ENCODE results near the gene DIP2C. TPM values are rescaled to one million over a fixed set of nuclear protein-coding genes. Genes with fewer than 3 reads are reported as not detected.

DIP2C gene
- total and polyA plus RNA-seq, 2 donors (not counting 1 experiment from before 2014, with no cell fraction given) = 1.3 to 1.9 TPM

DNA sequence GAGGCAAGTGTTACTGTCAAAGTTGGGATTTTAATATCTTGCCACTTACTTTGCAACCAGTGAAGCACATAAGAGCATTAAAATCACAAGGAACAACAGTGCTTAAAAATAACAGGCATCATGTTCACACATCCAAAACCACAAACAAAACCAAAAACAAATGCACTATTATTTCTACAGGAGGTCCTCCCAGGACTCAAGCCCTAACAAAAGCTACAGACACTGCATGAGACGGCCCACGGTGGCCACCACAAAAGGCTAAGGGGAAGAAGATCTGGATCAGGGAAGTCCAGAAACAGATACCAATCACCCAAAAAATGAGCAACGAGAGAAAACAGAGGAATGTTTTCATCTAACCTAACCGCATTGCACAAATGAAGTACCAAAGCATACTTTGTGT is 395.8 kb downstream of the DIP2C start:
- Histone ChIP-seq H3K9ac (ENCODE audit: low read length) (no peak overlapping the region), H2AFZ (ENCODE audit: insufficient read depth, low read depth, low read length, poor library complexity, severe bottlenecking) (no peak overlapping the region), H3K9me3 (ENCODE audit: control extremely low read depth in 1 of 3, control insufficient read depth in 2 of 3, insufficient read depth in 1 of 3, low read length in 2 of 3) (peaks cover 0 to 3% (median 0%) of the 10 kb centered on the region in 3 donors), H3K4me1 (ENCODE audit: control insufficient read depth in 2 of 2, insufficient read depth in 2 of 2, low read length in 2 of 2) (peaks cover 5 to 23% of the 10 kb centered on the region in 2 donors), H3K27ac (ENCODE audit: low read length in 2 of 2) (no peak overlapping the region), H3K36me3 (replicated peaks in 1 of 2; ENCODE audit: control extremely low read depth in 1 of 2, control insufficient read depth in 1 of 2, extremely low read depth in 1 of 2, insufficient read depth in 2 of 2, low read length in 1 of 2) (peaks cover 0 to 2% of the 10 kb centered on the region in 2 experiments), H3K4me3 (ENCODE audit: control extremely low read depth in 1 of 5, extremely low read depth in 1 of 5, insufficient read depth in 1 of 5, low read depth in 2 of 5, low read length in 4 of 5) (no peak overlapping the region), H4K20me1 (ENCODE audit: control insufficient read depth, insufficient read depth, low read length, poor library complexity, severe bottlenecking) (no peaks in the 10 kb centered on the region), H3K27me3 (replicated peaks in 1 of 4; ENCODE audit: control extremely low read depth in 1 of 4, control insufficient read depth in 3 of 4, insufficient read depth in 4 of 4, low read length in 3 of 4) (no peaks in the 10 kb centered on the region), H3K4me2 (replicated peaks; ENCODE audit: low read depth, low read length, poor library complexity, severe bottlenecking) (no peak overlapping the region), H3K79me2 (ENCODE audit: control insufficient read depth, insufficient read depth, low read length) (no peaks in the 10 kb centered on the region)
- intact Hi-C loops (cut with micrococcal nuclease) = no loop called here
- no peaks in the 10 kb centered on the region for H3K9me3 Mint-ChIP-seq (ENCODE audit: insufficient read depth)
- H3K27me3 Mint-ChIP-seq = peaks cover 6% of the 10 kb centered on the region
- no peak overlapping the region for H3K4me3 Mint-ChIP-seq
- peaks cover 38% of the 10 kb centered on the region for H3K4me1 Mint-ChIP-seq
- TF ChIP-seq, protein P1, sequence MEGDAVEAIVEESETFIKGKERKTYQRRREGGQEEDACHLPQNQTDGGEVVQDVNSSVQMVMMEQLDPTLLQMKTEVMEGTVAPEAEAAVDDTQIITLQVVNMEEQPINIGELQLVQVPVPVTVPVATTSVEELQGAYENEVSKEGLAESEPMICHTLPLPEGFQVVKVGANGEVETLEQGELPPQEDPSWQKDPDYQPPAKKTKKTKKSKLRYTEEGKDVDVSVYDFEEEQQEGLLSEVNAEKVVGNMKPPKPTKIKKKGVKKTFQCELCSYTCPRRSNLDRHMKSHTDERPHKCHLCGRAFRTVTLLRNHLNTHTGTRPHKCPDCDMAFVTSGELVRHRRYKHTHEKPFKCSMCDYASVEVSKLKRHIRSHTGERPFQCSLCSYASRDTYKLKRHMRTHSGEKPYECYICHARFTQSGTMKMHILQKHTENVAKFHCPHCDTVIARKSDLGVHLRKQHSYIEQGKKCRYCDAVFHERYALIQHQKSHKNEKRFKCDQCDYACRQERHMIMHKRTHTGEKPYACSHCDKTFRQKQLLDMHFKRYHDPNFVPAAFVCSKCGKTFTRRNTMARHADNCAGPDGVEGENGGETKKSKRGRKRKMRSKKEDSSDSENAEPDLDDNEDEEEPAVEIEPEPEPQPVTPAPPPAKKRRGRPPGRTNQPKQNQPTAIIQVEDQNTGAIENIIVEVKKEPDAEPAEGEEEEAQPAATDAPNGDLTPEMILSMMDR (IDR thresholded peaks at IDR 0.05) = no peak
- no peak for TF ChIP-seq EZH2 (IDR thresholded peaks at IDR 0.05; ENCODE audit: borderline replicate concordance, insufficient read depth, low read depth, low read length, poor library complexity, severe bottlenecking)
- ChIA-PET POLR2A (no interaction called here), CTCF (no interaction called here)
- 65% methylated on average over 4 of the region's 4 CpGs for WGBS (ENCODE audit: insufficient coverage)
- DNase-seq = no peak
- H3K27ac Mint-ChIP-seq = no peak overlapping the region
- ATAC-seq (ENCODE audit: low read depth) = no peak

DNA sequence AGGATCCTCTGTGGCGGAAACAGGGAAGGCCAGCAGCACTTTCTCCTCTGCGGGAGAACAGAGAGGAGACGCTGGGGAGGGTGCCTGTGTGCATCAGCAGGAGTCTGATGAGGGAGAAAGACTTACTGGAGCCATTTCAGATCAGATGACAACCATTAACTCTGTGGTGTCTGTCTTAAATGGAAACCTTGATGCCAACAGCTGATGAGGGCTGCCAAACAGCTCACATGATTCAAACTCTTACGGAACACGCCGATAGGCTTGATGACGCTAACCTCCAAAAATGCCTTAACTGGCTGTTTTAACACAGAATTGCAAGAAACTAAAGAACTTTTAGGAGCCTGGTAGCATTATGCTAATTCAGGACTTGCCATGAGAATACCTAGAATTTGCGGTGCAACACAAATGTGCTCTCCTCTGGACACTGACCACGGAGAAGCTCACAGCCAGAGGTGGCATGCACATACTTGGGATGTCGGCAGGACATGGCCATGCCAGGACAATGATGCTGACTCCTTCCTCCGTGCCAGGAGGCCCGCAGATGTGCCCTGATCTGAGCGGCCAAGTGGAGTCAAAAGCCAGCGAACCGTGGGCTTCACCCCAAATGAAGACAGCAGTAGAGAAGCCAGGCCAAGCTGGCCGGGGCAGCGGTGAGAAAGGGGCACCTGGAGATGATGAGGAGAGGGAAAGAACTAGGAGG is 399.3 kb downstream of the DIP2C start:
- ChIA-PET CTCF (no interaction called here), POLR2A (no interaction called here)
- DNase-seq (no peak), ATAC-seq (ENCODE audit: low read depth) (no peak)
- Histone ChIP-seq H3K4me1 (ENCODE audit: control insufficient read depth in 2 of 2, insufficient read depth in 2 of 2, low read length in 2 of 2) (peaks cover 5 to 19% of the 10 kb centered on the region in 2 donors), H4K20me1 (ENCODE audit: control insufficient read depth, insufficient read depth, low read length, poor library complexity, severe bottlenecking) (no peaks in the 10 kb centered on the region), H3K9me3 (ENCODE audit: control extremely low read depth in 1 of 3, control insufficient read depth in 2 of 3, insufficient read depth in 1 of 3, low read length in 2 of 3) (peaks cover 0 to 5% (median 0%) of the 10 kb centered on the region in 3 donors), H2AFZ (ENCODE audit: insufficient read depth, low read depth, low read length, poor library complexity, severe bottlenecking) (no peak overlapping the region), H3K9ac (ENCODE audit: low read length) (no peak overlapping the region), H3K79me2 (ENCODE audit: control insufficient read depth, insufficient read depth, low read length) (no peaks in the 10 kb centered on the region), H3K27ac (ENCODE audit: low read length in 2 of 2) (no peak overlapping the region), H3K4me3 (ENCODE audit: control extremely low read depth in 1 of 5, extremely low read depth in 1 of 5, insufficient read depth in 1 of 5, low read depth in 2 of 5, low read length in 4 of 5) (no peak overlapping the region), H3K27me3 (replicated peaks in 1 of 4; ENCODE audit: control extremely low read depth in 1 of 4, control insufficient read depth in 3 of 4, insufficient read depth in 4 of 4, low read length in 3 of 4) (no peaks in the 10 kb centered on the region), H3K4me2 (replicated peaks; ENCODE audit: low read depth, low read length, poor library complexity, severe bottlenecking) (no peak overlapping the region), H3K36me3 (replicated peaks in 1 of 2; ENCODE audit: control extremely low read depth in 1 of 2, control insufficient read depth in 1 of 2, extremely low read depth in 1 of 2, insufficient read depth in 2 of 2, low read length in 1 of 2) (peaks cover 0 to 4% of the 10 kb centered on the region in 2 experiments)
- intact Hi-C loops (cut with micrococcal nuclease) = no loop called here
- Mint-ChIP-seq H3K27me3 (peaks cover 6% of the 10 kb centered on the region), H3K4me3 (no peak overlapping the region), H3K4me1 (peaks cover 28% of the 10 kb centered on the region), H3K27ac (no peak overlapping the region), H3K9me3 (ENCODE audit: insufficient read depth) (no peaks in the 10 kb centered on the region)
- 96% methylated on average over 13 of the region's 17 CpGs for WGBS (ENCODE audit: insufficient coverage)
- no peak for TF ChIP-seq EZH2 (IDR thresholded peaks at IDR 0.05; ENCODE audit: borderline replicate concordance, insufficient read depth, low read depth, low read length, poor library complexity, severe bottlenecking)
- TF ChIP-seq, protein P1 (IDR thresholded peaks at IDR 0.05) = no peak
